HUDEP-2 (cell line): Measurements from ENCODE around the gene GTF3C1.

Experiments
- DNase-seq, 76 experiments: peaks; one replicate each; lab custom pipeline; 2025; ENCODE audit not compliant: unreplicated experiment in 76 of 76; lab: John Stamatoyannopoulos, UW

The GTF3C1 gene

GRCh38 chr16:27491894-27492587 is 57.7 kb downstream of the GTF3C1 start:
- DNase-seq = no peak

- DNase-seq = no peak
These were observed 59.8 kb downstream of the GTF3C1 start for GRCh38 chr16:27489906-27490305.

- DNase-seq = no peak
These were observed 60.3 kb downstream of the GTF3C1 start for GRCh38 chr16:27489421-27489820.

GRCh38 chr16:27486760-27487159 is 63.0 kb downstream of the GTF3C1 start:
- DNase-seq = no peak

- DNase-seq = no peak
These were observed 63.4 kb downstream of the GTF3C1 start for GRCh38 chr16:27486344-27486743.

- no peak for DNase-seq
These were observed 63.9 kb downstream of the GTF3C1 start for GRCh38 chr16:27485811-27486210.

GRCh38 chr16:27485126-27485525 is 64.6 kb downstream of the GTF3C1 start:
- DNase-seq = no peak

- no peak for DNase-seq
These were observed 66.1 kb downstream of the GTF3C1 start for GRCh38 chr16:27483624-27484023.

GRCh38 chr16:27483088-27483437 is 66.7 kb downstream of the GTF3C1 start:
- DNase-seq = no peak

- no peak for DNase-seq
These were observed 67.2 kb downstream of the GTF3C1 start for GRCh38 chr16:27482397-27483087.

- DNase-seq = no peak
These were observed 68.3 kb downstream of the GTF3C1 start for GRCh38 chr16:27481282-27481934.

GRCh38 chr16:27480761-27481160 is 69.0 kb downstream of the GTF3C1 start:
- DNase-seq = no peak

GRCh38 chr16:27476240-27476639 is 73.5 kb downstream of the GTF3C1 start:
- no peak for DNase-seq

GRCh38 chr16:27475561-27475960 is 74.2 kb downstream of the GTF3C1 start:
- no peak for DNase-seq

GRCh38 chr16:27474921-27475320 is 74.8 kb downstream of the GTF3C1 start:
- DNase-seq = no peak

- no peak for DNase-seq
These were observed 75.7 kb downstream of the GTF3C1 start for GRCh38 chr16:27474041-27474440.

- DNase-seq = no peak
These were observed 76.4 kb downstream of the GTF3C1 start for GRCh38 chr16:27473101-27473900.

- DNase-seq = no peak
These were observed 77.4 kb downstream of the GTF3C1 start for GRCh38 chr16:27472091-27473020.

- no peak for DNase-seq
These were observed 78.1 kb downstream of the GTF3C1 start for GRCh38 chr16:27471661-27472060.
